HG03558 (cell line): ENCODE data around the gene PRDM8.

ENCODE experiments used
- ATAC-seq: cut with Tn5 transposase; IDR thresholded peaks from one replicate; pipeline ENCODE4 v1.9.1; 2021; ENCODE audit warnings: moderate number of reproducible peaks; ENCODE audit not compliant: unreplicated experiment; ENCODE audit errors: extremely low read depth

Gene PRDM8

DNA sequence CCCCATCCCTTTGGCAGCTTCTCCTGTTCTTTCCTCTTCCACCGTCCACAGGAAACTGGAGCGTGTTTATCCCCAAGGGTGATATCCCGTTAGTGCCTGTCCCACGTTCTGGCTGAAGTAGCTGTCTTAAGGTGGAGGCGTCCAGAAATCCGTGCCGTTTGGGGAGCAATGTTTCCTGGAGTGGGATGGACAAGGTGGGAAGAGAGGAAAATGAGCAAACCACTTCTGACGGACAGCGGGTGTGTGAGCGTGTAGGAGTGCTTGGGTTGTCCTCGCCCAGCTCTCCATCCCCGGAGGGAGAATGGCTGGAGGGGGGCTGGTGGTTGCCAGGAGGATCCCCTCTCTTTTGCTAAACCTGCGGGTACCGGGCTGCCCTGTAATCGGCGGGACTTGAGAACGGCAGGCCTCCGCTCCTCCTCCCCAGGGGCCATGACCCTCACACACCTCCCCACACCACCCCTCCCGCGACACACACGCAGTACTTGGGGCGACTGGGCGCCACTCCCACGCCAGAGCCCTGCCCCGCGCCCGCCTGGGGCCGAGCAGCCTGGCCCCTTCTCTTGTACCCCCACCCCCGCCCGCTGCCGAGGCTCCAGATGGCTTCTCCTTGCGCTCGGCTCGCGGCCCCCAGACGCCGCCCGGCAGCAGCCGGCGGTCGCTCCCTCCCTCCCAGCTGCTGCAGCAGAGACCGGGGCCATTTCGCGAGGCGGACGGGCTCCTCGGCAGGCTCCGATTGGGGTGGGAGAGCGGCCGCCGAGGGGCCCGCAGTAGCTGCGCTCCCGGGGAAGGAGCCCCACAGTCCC, 13.9 kb upstream of the PRDM8 start:
- peak; percentile 25 for ATAC-seq

DNA sequence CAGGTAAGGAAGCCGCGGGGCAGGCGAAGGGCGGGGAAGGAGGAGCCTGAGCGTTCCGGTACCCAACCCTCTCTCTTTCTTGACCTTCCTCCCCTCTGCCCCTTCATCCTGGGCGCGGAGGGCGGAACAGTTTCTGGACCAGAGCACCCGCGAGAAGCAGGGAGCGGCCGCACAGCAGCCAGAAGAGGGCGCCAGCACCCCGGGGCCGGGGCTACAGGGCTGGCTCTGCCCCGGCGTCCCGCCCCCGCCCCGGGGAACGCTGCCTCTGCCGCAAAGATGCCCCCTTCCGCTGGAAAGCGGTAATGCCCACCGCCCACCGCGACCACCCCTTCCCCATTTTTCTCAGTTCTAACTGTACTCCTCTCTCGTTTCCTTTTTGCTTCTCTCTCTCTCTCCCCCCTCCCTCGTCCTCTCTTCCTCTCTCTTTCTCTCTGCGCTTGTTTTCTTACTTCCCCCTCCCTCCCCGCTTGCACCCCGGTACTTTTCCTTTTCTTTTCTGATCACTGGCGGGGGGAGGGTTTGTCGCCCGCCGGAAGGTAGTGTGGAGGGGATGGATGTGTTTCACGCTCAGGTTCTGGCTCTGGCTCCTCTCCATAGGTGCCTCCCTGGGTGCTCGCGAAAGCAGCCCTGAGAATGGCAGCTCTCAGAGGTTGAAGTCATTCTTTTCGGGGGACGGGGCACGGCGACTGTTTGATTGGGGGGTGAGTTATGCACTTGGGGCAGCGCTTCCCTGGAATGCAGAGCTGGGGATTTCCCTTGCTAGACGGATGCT, 13.1 kb upstream of the PRDM8 start:
- ATAC-seq: peak; percentile 73

DNA sequence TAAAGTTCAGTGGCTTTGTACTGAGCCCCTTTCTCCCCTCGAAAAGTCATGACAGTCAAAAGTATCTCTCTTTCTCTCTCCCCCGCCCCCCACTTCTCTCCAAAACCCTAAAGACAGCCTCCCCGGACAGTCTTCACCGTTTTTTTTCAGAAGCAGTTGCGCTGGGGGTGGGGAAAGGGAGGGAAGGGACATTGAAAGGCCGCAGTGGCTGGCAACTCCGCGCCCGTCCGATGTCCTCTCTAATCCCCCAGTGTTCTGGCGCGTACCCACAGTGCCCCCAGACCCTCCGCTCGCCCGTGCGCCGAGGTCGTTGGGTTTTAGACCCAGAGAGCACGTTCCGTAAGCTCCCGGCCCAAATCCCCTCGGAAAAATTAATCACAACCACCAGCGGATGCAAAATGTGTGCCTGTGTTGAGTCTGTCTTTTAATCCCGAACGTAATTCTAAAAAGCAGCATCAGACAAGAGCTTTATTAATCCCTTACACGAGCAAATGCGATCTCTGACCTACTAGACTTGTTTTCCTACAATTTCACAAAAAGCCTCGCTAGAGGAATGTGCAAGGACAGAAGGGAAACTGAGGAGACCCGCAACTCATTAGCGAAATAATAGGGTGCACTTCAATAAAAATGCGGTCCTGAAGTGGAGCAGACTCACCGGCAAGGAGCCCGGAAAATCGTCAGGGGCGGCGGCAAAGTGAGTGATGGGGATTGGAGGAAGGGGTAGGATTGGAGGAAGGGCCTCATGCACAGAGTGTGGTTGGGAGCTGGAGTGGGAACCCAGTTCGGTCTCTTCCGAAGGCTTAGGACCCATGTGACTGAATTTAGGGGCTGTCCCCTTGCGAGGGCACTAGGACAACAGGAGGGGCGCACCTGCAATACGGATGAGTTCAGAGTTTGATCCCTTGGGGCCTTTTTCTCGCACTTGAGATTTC, 12.2 kb upstream of the PRDM8 start:
- ATAC-seq: no peak

DNA sequence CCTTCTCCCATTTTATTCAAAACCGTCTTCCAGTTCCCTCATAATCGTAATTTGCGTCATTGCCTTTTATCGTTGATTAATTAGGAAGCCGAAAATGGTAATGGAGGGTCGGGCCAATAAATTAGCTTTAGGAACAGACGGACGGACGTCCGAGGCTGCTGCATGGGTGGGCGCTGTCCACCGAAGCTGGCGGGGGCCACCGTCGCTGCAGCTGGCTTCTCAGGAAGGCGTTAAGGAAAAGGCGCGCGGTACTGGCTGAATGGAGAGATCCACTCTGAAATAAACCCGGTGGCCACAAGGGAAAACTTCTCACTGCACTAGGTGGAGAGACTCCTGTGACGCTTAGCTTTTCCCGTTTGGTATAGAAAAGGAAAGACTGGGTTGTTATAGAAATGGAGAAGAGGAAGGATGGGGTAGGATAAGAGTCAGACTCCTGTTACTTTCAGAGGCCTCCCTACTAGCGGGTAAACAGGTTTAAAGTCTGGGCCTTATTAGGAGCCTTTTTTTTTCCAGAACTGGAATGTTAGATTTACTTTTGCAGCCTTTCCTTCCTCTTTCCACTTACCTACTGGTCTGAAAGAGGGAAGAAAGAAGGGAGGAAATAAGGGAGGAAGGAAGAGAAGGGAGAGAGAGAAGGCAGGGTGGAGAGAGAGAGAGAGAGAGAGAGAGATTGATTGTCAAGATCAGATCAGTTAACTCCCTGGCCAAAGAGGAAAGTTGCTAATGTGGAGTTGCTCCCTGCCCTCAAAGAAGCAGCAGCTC, 11.3 kb upstream of the PRDM8 start:
- no peak for ATAC-seq

DNA sequence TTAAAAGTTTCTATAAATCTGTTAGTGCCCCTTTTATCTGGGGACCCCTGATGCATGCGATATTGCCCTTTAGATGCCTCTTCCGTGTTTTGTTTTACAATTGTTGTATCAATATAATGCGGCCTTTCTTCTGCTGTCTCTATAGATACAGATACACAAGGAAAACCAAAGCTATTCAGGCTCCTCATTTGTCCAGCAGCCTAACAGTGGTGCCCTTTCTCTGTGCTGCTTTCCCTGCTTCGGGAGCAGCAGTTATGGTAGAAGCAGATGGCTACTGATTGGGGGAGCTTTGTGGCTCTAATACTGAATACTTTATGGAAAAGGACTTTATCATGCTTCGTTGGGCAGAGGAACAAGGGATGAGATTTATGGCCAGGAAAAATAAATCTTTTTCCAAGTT, 10.6 kb upstream of the PRDM8 start:
- no peak for ATAC-seq

DNA sequence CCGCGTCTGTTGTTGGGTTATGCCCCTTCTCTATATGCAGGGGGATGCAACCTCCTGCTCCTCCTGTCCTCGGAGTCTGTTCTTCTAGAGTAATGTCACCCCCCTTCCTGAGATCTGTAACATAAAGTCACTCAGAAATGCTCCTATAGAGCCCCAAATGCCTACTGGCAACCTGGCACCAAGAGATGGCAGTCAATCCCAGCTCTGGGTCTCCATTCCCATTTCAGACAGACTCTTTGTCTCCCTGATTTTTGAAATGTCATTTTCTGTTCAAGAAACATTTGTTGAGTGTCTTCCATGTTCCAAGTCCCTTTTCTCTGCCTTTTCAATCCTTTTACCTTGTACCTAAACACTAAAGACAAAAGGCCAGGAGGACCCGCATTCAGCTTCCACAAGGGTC, 9.6 kb upstream of the PRDM8 start:
- ATAC-seq: no peak

DNA sequence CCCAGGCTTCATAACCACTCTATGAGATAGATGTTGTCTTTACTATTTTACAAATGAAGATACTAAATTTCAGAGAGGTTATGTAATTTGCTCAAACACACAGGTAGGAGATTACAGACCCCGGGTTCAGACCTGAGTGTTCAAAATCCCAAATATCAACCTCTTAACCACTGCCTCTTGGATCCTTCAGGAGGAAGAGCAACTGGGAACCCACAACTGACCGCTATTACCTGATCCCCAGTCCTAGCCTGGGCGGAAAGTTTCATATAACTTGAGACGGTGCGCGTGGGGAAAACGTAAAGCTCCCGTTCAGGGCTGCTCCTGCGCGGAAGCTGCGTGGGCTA, 8.9 kb upstream of the PRDM8 start:
- no peak for ATAC-seq

DNA sequence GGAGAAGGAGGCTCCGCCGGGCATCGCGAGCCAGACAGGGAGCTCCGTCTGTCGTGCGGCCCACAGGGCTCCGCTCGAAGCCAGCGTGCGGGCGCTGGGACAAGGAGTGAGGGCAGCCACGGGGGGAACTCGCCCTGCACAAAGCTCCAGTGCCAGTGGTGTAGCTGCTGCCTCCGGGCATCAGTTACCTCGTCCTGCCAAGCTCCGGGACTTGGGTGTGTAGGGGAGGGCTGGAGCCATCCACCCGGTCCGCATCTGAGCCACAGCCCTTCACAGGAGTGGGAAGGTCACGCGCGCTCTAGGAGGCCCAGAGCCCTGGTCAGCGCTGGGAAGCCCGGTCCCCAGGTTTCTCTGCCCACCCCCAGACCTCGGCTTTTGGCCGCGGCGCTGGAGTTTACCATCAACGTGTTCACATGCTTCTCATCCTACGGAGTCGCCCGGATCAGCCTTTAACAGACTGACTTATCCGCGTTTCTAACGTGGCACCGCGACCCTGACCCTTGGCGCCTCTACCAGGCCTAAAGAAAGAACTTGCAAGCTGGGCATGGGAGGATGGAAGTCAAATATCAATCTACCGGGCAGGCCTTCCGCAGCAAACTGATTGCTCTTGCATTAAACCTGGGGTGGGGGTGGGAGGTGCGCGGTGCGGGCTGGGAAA, 8.4 kb upstream of the PRDM8 start:
- no peak for ATAC-seq

DNA sequence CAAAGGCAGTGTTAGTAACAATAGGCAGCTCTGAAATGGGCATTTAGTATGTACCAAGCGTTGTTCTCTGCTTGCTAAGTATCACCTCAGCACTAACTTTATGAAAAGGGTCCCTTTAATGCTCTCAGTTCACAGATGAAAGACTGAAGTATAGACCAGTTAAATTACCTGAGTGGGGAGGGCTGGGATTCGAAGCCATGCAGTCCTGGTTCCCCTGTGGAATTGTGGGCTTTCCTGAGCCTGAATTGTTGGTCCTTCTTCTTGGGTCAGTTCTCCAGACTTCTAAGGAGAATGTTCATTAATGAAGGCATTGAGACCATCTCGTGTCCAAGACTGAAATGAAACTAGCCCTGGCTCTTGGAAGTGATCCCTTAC, 7.7 kb upstream of the PRDM8 start:
- ATAC-seq: no peak

DNA sequence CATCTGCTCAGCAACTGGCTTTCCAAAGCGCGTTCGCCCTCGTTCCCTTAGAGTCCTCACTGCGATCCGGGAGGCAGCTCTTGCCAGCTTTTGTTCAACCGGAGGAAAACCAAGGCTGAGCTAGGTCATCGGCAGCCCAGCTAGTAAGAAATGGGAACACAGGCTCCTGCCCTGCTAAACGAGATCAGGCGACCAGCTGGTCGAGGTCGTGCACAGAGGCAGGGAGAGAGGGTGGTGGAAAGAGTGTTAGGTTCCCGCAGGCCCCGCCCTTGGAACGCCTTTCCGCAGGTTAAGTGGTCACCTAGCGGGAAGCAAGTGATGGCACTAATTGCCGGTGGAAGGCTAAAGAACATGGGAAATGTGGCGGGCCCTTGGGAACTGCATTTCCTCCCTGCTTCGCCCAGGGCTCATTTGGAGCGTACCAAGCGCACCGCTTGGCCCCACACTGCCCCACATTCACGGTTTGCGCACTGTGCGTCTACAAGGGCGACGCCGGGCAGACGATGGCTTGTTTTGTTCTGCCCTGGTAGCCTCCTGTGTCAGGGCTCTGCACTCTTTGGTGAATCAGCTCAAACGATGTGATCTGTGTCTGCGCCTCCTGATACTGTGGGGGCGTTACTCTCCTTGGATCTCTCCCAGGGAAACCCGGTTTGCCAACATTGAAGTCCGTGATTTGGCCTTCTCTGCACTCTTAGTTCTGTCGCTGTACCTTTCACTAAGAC, 7.2 kb upstream of the PRDM8 start:
- no peak for ATAC-seq

DNA sequence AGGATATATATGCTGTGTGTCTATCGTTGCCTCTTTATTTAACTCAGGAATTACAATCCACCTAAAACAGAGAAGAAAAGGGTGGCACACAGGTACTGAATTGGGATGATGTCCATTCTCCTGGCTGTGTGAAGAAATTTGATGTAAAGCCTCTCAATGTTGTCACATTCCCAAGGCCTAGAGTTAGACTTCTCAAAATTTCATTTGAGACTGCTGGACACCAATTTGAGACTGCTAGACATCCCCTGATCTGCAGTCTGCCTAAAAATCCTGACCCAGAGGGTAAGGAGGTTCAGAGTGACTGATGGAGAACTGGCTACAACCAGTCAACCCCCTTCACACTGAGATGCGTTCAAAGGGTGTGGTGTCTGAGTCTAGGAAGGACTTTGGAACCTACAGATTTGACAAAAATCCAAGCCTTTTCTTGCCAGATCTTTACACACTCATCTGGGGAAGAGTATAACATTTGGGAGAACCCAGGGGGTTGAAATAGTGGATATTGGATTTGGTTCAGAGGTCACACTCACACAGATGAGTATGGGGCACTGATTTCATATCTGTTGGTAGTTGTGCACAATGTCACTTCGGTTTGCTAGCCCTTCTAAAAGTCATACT, 4.9 kb upstream of the PRDM8 start:
- ATAC-seq: no peak

DNA sequence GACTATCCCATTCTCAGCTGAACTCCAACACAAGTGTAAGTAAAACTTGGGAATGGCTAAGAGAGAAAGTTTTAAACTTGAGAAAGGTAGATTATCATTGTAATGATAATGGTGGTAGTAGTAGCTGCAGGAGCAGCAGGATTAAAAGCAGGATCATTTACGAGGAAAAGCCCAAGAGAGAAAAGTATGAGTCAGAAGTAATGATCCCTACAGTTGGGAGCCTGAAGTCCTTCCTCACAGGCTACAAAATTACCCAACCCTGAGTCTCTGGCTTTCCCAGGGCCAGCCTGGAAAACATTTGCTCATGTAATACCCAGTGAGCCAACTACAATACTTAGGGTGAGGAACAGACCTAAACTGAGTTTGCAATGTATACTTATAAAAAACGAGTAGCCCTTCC, 4.4 kb upstream of the PRDM8 start:
- ATAC-seq: no peak

DNA sequence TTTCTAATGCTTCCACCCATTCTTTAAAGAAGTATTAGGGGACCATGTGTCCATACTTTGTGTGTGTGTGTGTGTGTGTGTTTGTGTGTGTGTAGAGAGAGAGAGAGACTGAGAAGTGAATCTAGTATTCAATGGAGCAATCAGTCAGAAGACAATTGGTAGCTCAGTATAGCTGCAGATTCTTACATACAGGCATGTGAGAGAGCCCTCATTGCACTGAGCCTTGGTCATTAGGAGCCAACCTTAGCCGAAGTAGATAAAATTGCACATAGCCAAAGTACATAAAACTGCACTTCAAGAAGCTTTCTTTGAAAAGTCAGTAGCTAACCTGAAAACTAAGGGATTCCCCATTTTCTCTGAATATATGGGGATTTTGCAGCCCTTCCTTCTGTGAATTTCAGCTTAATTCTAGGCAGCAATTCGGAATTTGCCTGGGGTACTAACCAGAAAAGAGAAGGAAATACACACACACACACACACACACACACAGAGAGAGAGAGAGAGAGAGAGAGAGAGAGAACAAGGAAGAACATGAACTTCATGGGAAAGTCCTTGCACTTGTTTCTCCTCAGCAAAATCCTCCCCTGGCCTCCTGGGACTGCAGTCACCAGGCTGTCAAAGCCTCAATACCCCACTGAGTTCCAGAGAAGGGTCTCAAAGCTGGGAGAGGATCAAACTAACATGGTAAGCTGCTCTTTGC, 1.7 kb upstream of the PRDM8 start:
- no peak for ATAC-seq

DNA sequence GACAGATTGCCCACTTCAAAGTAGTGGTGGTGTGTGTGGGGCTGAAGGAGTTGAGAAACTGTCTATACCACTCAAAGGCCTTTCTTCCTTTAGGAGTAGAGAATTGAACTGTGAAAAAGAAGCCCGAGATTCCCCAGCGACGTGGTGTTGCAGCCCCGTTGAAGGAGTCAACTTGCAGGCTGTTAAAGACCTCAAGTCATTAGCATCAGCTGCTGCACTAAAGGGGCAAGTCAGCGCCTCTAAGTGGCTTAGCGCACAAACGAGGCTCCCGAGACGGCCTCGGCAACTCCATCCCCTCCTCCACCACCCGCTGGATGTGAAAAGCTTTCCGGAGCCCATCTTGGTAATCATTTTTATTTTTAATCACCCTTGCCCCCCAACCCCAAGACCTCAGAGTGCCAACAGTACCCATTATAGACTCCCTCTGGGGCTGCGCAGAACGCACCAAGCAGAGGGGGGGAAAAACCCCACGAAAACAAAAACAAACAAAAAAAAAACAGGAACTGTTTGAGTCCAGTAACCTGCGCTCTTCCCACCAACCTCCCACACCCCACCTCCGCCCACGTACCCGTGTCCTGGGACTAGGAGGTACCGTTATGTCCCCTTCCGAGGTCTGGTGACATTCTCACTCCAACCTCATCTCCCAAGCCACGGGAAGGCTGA, 913 bp upstream of the PRDM8 start:
- no peak for ATAC-seq

DNA sequence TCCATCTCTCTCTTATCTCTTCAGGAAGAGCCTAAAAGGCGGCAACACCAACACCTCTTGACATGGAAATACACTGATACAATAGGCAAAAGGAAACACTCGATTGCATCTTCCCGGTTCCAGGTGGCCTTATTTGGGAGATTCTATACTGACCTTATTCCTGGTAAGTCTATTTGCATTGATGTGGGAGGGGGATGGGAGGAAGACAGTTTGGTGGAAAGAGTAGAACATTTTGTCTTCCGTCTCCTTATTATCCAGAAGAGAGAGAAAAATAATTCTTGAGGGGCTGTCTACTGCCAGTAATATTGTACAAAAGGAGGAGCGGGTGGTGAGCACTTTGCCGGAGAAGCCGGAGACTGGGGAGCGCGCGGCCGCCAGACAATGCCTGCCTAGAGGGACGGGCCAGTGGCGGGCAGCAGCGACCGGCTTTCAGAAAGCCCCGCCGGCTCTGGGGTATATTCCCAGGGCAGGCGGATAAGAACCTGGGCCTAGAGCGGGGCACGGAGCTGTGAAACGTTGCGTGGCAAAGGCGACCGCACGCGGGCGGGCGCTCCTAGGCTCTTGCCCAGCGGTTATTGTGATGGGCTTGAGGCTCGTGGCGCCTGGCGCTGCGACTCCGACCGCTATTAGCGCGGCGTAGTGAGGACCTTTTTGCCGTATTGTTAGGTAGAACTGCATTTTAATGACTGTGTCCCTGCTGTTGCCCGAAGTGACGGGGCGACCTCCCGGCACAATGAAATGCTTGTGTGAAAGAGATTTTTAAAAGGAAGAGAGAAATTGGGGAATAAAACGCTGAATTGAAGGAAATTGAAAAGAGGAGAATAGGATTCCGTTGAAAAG, 518 bp downstream of the PRDM8 start:
- no peak for ATAC-seq

DNA sequence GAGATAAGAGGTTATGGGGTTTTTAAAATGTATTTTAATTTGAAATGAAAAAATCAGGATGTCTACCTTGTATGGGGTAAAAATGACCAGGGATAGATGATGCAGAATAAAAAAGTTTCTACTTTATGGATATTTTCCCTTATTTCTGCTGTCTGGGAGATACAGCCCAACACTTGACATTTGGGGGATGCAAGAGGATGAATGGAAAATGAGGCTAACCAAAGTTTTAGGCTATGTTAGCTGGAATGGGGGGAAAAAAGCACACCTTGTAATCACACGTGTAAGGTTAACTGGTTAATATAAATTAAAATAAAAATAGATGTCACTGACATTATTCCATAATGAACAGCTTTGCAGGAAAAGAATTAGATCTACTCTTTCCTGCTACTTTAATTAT, 1.1 kb downstream of the PRDM8 start:
- ATAC-seq: no peak
